NB4 (cell line): Measurements from ENCODE around the gene PHACTR1.

Experiments used
- POLR2A ChIP-seq: IDR thresholded peaks from 2 replicates; pipeline ENCODE4 v1.6.1; 2011; ENCODE audit warnings: mild to moderate bottlenecking; ENCODE audit not compliant: insufficient read length; ENCODE audit errors: extremely low read depth
- TF ChIP-seq, protein P1 (sequence below): IDR thresholded peaks from one replicate; pipeline ENCODE4 v1.5.1; 2012; ENCODE audit warnings: low read depth, low read length

DNA sequence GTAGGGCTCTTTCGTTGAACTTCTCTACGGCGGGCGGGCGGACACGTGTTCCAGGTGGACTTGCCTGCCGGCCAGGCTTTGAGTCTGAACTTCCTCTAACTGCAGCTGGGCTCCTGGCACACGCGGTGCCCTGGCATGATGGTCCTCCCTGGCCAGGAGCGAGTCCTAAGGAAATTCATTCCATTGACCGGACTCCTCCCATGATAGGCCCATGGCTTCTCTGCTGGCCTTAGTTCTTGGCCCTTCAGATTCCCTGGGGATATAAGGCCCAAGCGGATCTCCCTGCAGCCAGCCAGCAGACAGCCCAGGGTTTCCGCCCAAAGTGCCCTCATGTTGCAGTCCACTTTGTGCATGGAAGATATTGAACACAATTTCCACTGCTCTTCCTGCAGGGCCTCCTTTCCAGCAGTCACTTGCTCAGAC is 572.4 kb downstream of the PHACTR1 start:
- TF ChIP-seq, protein P1, sequence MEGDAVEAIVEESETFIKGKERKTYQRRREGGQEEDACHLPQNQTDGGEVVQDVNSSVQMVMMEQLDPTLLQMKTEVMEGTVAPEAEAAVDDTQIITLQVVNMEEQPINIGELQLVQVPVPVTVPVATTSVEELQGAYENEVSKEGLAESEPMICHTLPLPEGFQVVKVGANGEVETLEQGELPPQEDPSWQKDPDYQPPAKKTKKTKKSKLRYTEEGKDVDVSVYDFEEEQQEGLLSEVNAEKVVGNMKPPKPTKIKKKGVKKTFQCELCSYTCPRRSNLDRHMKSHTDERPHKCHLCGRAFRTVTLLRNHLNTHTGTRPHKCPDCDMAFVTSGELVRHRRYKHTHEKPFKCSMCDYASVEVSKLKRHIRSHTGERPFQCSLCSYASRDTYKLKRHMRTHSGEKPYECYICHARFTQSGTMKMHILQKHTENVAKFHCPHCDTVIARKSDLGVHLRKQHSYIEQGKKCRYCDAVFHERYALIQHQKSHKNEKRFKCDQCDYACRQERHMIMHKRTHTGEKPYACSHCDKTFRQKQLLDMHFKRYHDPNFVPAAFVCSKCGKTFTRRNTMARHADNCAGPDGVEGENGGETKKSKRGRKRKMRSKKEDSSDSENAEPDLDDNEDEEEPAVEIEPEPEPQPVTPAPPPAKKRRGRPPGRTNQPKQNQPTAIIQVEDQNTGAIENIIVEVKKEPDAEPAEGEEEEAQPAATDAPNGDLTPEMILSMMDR, result no peak
- TF ChIP-seq POLR2A, result no peak
